Cardiac muscle cell (in vitro differentiated cells and primary cell): ENCODE data around the gene HCRTR1. TPM values are rescaled to one million over a fixed set of nuclear protein-coding genes. Genes with fewer than 3 reads are reported as not detected.

ENCODE experiments used
- DNase-seq, 2 donors: peaks; one replicate each; pipeline versions ENCODE4 v3.0.0 to v3.0.0-alpha.2; 2010 to 2017; ENCODE audit warnings: low read depth in 1 of 2, low spot score in 1 of 2
- H3K27ac ChIP-seq: fragments of 200-600 bp; sonication (generic); 2 replicates; pipeline ENCODE4 v1.5.1; 2016
- H3K27me3 ChIP-seq: fragments of 200-600 bp; sonication (generic); 2 replicates; pipeline ENCODE4 v1.6.0; 2016; ENCODE audit warnings: control low read depth
- H3K36me3 ChIP-seq: fragments of 200-600 bp; sonication (generic); 2 replicates; pipeline ENCODE4 v1.5.1; 2016; ENCODE audit warnings: control low read depth
- H3K4me1 ChIP-seq: fragments of 200-600 bp; sonication (generic); 2 replicates; pipeline ENCODE4 v1.8.1; 2017; ENCODE audit warnings: low read depth, mild to moderate bottlenecking, mixed run types
- H3K4me3 ChIP-seq: fragments of 200-600 bp; sonication (generic); 2 replicates; pipeline ENCODE4 v1.5.1; 2016; ENCODE audit warnings: mild to moderate bottlenecking
- H3K9me3 ChIP-seq: fragments of 200-600 bp; sonication (generic); 2 replicates; pipeline ENCODE4 v1.5.1; 2017; ENCODE audit warnings: low read depth, mild to moderate bottlenecking, control low read depth
- CTCF ChIP-seq: IDR thresholded peaks from 2 replicates; pipeline ENCODE4 v1.5.1; 2012; ENCODE audit warnings: low read depth, mild to moderate bottlenecking, low read length
- polyA plus RNA-seq: library from polyadenylated mRNA; unstranded; fragments of >200 nt; fragmentation: Nextera tagmentation; extraction: Ambion mirVana; gene quantifications from 2 replicates; pipeline ENCODE4 v1.2.1, GENCODE V29; 2016
- total RNA-seq: library from RNA; depleted of rRNA; stranded (reverse); fragments of >200 nt; gene quantifications from 2 replicates; pipeline ENCODE4 v1.2.3, GENCODE V29; 2016

The HCRTR1 gene
- total and polyA plus RNA-seq, 2 experiments from 2014 or later: not detected

- H3K4me1 ChIP-seq: peaks cover 4% of the 10 kb centered on the region
- DNase-seq: no peak
- no peak for TF ChIP-seq CTCF
- H3K36me3 ChIP-seq: no peaks in the 10 kb centered on the region
- H3K4me3 ChIP-seq: no peak overlapping the region
- no peak overlapping the region for H3K27ac ChIP-seq
- H3K27me3 ChIP-seq: no peaks in the 10 kb centered on the region
- H3K9me3 ChIP-seq: no peaks in the 10 kb centered on the region
Observed at GRCh38 chr1:31654474-31654776, 36.9 kb downstream of the HCRTR1 start.

- Histone ChIP-seq H3K27ac (no peak overlapping the region), H3K36me3 (no peaks in the 10 kb centered on the region), H3K27me3 (no peaks in the 10 kb centered on the region), H3K4me3 (no peak overlapping the region), H3K9me3 (no peaks in the 10 kb centered on the region), H3K4me1 (peaks cover 4% of the 10 kb centered on the region)
- no peak for TF ChIP-seq CTCF
- DNase-seq: no peak
Observed at GRCh38 chr1:31655104-31655503, 37.6 kb downstream of the HCRTR1 start.

DNA sequence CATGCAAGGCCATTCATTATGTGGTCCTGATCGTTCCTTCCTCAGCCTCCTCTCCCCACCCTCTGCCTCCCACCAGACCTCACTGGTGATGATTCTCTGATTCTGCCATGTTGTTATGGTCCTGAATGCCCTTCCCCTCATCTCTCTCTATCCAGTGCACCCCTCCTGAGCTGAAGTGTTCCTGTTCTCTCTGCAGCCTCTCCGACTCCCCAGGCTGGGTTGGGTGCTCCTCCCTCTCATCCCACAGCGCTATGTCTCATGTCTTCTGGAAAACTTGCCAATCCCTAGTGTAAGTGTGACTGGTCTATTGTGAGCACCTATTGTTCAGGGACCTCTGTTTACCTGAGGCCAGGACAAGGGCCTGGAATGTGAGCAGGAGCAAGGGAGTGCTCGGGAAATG, 38.3 kb downstream of the HCRTR1 start:
- no peak overlapping the region for H3K27ac ChIP-seq
- H3K36me3 ChIP-seq: no peaks in the 10 kb centered on the region
- no peak for DNase-seq
- H3K4me3 ChIP-seq: no peak overlapping the region
- no peaks in the 10 kb centered on the region for H3K9me3 ChIP-seq
- H3K4me1 ChIP-seq: peaks cover 4% of the 10 kb centered on the region
- H3K27me3 ChIP-seq: no peaks in the 10 kb centered on the region
- no peak for TF ChIP-seq CTCF

DNA sequence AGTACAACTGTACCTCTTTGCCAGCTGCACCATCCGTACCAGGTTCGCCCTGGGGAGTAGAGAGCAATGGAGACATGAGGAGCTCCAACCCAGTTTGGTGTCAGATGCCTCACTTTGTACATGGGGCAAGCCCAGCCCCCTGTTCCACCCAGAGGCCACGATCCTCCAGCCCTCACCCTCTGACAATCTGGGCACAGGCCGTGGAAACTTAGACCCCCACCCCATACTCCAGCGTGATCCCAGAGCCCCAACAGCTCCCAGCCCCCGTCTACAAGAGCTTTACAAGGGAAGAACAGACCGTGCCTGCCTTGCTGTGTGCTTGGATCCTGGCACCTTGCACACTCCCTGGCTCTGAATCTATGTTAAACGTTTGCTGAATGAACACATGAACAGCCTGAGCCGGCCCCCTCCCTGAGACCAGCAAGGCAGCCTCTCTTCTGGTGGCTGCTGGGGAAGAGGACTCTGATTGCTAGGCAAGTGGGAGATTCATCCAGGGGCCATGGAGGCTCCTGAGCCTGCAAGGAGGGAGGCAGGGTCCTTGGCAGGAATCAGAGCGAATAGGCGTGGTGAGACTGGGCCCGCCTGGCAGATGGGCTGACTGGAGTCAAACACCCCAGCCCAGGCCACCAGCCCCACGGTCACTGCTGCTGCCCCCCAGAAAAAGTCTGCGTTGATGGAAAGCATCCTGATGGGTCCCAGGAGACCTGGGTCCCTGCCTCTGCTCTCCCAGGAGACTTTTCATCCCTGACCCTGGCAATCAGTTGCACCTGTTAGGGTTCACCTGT, 39.7 kb downstream of the HCRTR1 start:
- Histone ChIP-seq H3K36me3 (no peaks in the 10 kb centered on the region), H3K4me3 (no peak overlapping the region), H3K9me3 (no peaks in the 10 kb centered on the region), H3K27me3 (no peaks in the 10 kb centered on the region), H3K4me1 (no peaks in the 10 kb centered on the region), H3K27ac (no peak overlapping the region)
- no peak for TF ChIP-seq CTCF
- no peak for DNase-seq

DNA sequence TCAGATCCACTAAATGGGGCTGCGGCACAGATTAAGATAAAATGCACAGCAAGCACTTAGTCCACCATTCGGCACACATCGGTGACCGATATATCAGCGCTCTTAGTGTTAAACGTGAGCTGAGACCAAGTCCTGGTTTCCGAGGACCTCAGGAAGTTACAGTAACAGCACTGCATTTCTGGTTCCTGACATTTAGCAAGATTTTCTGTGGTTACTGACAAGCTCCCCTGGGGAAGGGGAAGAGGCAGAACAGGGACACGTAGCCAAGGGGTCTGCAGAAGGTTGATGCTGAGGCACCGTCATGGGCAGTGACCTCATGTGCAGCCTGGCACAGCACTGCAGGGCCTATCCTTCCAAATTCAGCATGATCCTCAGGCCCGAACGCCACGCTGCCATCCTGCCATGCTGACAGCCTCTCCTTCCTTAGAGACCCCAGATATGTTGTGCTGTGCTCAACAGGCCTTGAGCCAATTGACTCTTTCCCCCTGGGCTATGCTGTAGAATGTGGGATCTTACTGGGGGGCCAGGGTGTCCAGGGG, 40.6 kb downstream of the HCRTR1 start:
- Histone ChIP-seq H3K4me3 (no peak overlapping the region), H3K36me3 (no peaks in the 10 kb centered on the region), H3K27ac (no peak overlapping the region), H3K4me1 (no peaks in the 10 kb centered on the region), H3K9me3 (no peaks in the 10 kb centered on the region), H3K27me3 (no peaks in the 10 kb centered on the region)
- TF ChIP-seq CTCF: no peak
- no peak for DNase-seq
